ENCODE measurements around the gene SPOCK1. TPM values are rescaled to one million over a fixed set of nuclear protein-coding genes. Genes with fewer than 3 reads are reported as not detected.

SPOCK1 gene
- total and polyA plus RNA-seq, 4 donors = 0.07 to 0.18 (median 0.17) TPM; not detected in 1

DNA sequence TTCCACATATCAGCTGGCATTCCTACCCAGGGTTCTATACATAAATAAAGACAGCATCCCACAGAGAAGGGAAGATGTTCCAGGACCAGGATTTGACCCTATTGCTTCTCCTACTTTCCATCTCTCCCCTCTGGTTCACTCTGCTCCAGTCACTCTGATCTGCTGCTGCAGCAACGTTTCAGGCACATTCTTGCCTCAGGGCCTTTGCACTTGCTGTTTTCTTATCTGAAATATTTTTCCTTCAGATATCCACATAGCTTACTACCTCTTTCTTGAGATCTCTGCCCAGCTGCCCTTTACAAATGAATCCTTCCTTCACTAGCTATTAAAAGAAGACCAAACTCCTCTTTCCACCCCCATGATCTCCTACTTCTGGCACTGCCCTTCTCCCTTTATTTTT is 204.5 kb downstream of the SPOCK1 start:
- no peak overlapping the region for H3K4me3 ChIP-seq (ENCODE audit: low read depth in 1 of 3, low read length in 3 of 3)
- WGBS = 56% methylated on average over 1 of the region's 1 CpG
- peaks cover 0 to 3% (median 0%) of the 10 kb centered on the region in 4 donors for H3K27me3 ChIP-seq (ENCODE audit: control insufficient read depth in 4 of 4, insufficient read depth in 4 of 4, low read length in 3 of 4)
- H3K9me3 ChIP-seq (ENCODE audit: control insufficient read depth in 4 of 4, low read length in 3 of 4) = no peaks in the 10 kb centered on the region
- no peaks in the 10 kb centered on the region for H3K36me3 ChIP-seq (ENCODE audit: control insufficient read depth in 4 of 4, insufficient read depth in 3 of 4, low read depth in 1 of 4, low read length in 3 of 4)
- no peak for DNase-seq (ENCODE audit: low spot score)
- H3K27ac ChIP-seq (ENCODE audit: low read depth in 1 of 2, low read length in 2 of 2) = no peak overlapping the region
- H3K9ac ChIP-seq (ENCODE audit: low read depth in 1 of 2, low read length in 2 of 2) = no peak overlapping the region
- TF ChIP-seq EGR1 (IDR thresholded peaks at IDR 0.05; ENCODE audit: low read depth in 2 of 2) (no peak), GABPA (IDR thresholded peaks at IDR 0.05 in 1 of 2, conservative IDR thresholded peaks at IDR 0.05 in 1 of 2) (no peak), NR2F2 (IDR thresholded peaks at IDR 0.05) (no peak), TAF1 (conservative IDR thresholded peaks at IDR 0.05) (no peak)
- TF ChIP-seq, protein P1, sequence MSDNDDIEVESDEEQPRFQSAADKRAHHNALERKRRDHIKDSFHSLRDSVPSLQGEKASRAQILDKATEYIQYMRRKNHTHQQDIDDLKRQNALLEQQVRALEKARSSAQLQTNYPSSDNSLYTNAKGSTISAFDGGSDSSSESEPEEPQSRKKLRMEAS (IDR thresholded peaks at IDR 0.05) = no peak
- TF ChIP-seq, protein P2, sequence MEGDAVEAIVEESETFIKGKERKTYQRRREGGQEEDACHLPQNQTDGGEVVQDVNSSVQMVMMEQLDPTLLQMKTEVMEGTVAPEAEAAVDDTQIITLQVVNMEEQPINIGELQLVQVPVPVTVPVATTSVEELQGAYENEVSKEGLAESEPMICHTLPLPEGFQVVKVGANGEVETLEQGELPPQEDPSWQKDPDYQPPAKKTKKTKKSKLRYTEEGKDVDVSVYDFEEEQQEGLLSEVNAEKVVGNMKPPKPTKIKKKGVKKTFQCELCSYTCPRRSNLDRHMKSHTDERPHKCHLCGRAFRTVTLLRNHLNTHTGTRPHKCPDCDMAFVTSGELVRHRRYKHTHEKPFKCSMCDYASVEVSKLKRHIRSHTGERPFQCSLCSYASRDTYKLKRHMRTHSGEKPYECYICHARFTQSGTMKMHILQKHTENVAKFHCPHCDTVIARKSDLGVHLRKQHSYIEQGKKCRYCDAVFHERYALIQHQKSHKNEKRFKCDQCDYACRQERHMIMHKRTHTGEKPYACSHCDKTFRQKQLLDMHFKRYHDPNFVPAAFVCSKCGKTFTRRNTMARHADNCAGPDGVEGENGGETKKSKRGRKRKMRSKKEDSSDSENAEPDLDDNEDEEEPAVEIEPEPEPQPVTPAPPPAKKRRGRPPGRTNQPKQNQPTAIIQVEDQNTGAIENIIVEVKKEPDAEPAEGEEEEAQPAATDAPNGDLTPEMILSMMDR (IDR thresholded peaks at IDR 0.05; ENCODE audit: low read depth, low read length, missing input control) = no peak
- no peaks in the 10 kb centered on the region for H3K4me1 ChIP-seq (ENCODE audit: control insufficient read depth in 4 of 4, insufficient read depth in 4 of 4, low read length in 3 of 4)

DNA sequence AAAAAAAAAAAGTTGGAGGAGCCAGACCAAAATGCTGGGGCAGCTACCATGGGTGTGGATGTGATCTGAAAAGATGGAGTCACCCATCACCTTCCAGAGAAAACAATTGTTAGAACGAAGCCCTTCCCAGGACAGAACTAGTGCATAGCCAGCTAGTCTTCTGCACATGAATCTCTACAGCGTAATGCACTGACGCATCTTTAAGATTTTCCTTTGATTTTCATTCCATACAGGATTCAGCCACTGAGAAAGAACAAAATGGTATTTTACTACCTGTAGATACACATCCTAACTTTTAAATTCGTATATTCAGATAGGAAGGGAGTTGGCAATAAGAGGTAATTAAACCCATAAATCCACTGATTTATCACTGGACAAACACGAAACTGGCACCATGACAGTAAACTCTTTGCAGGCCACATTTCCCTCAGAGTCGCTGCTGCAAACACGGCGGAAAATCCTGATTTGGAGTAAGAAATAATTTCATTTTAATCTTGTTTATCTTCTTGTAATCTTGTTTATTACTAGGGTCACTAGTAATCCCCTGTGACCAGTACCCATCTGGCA is 206.6 kb downstream of the SPOCK1 start:
- WGBS = 70% methylated on average over 8 of the region's 8 CpGs
- Histone ChIP-seq H3K9ac (ENCODE audit: low read depth in 1 of 2, low read length in 2 of 2) (no peak overlapping the region), H3K36me3 (ENCODE audit: control insufficient read depth in 4 of 4, insufficient read depth in 3 of 4, low read depth in 1 of 4, low read length in 3 of 4) (no peaks in the 10 kb centered on the region), H3K4me3 (ENCODE audit: low read depth in 1 of 3, low read length in 3 of 3) (no peak overlapping the region), H3K9me3 (ENCODE audit: control insufficient read depth in 4 of 4, low read length in 3 of 4) (no peaks in the 10 kb centered on the region), H3K27ac (ENCODE audit: low read depth in 1 of 2, low read length in 2 of 2) (no peak overlapping the region), H3K27me3 (ENCODE audit: control insufficient read depth in 4 of 4, insufficient read depth in 4 of 4, low read length in 3 of 4) (peaks cover 0 to 3% (median 0%) of the 10 kb centered on the region in 4 donors), H3K4me1 (ENCODE audit: control insufficient read depth in 4 of 4, insufficient read depth in 4 of 4, low read length in 3 of 4) (no peaks in the 10 kb centered on the region)
- no peak for DNase-seq (ENCODE audit: low spot score)
- TF ChIP-seq NR2F2 (IDR thresholded peaks at IDR 0.05) (no peak), YY1 (IDR thresholded peaks at IDR 0.05) (no peak), SP1 (IDR thresholded peaks at IDR 0.05) (no peak), EGR1 (IDR thresholded peaks at IDR 0.05; ENCODE audit: low read depth in 2 of 2) (no peak), JUND (IDR thresholded peaks at IDR 0.05) (no peak), REST (IDR thresholded peaks at IDR 0.05) (no peak)
- TF ChIP-seq, protein P2 (IDR thresholded peaks at IDR 0.05; ENCODE audit: low read depth, low read length, missing input control) = no peak
- TF ChIP-seq, protein P3, sequence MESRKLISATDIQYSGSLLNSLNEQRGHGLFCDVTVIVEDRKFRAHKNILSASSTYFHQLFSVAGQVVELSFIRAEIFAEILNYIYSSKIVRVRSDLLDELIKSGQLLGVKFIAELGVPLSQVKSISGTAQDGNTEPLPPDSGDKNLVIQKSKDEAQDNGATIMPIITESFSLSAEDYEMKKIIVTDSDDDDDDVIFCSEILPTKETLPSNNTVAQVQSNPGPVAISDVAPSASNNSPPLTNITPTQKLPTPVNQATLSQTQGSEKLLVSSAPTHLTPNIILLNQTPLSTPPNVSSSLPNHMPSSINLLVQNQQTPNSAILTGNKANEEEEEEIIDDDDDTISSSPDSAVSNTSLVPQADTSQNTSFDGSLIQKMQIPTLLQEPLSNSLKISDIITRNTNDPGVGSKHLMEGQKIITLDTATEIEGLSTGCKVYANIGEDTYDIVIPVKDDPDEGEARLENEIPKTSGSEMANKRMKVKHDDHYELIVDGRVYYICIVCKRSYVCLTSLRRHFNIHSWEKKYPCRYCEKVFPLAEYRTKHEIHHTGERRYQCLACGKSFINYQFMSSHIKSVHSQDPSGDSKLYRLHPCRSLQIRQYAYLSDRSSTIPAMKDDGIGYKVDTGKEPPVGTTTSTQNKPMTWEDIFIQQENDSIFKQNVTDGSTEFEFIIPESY (IDR thresholded peaks at IDR 0.05) = no peak
